Stimulated activated CD8-positive, alpha-beta memory T cell treated with anti-CD3 and anti-CD28 coated beads, Interleukin-4, amount 100 ng/mL, for 24 hours (primary cell): ENCODE data around the gene C21orf91.

Experiments used
- DNase-seq: peaks from one replicate; pipeline ENCODE4 v3.0.0-alpha.2; 2020; ENCODE audit warnings: low read depth

Gene C21orf91

DNA sequence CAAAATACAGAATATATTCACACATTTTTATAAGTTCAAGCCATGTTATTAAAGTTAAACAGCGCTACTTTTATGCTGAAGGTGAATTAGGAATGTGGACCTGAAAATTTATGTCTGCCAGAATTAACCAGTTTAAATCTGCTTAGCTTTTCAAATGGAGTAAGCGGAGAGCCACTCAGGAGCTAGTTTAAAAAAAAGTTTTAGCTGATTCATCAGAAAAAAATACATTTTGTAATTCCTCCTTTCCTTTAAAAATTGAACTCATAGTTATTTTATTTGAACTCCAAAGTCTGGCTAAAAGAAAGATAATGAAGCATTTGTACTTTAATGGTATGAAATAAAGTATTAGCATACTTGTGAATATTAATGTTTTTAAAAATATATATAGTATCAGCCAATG lies 21.2 kb downstream of the C21orf91 start:
- DNase-seq, result no peak

- DNase-seq, result no peak
Measured at GRCh38 chr21:17796503-17796902, 22.7 kb downstream of the C21orf91 start.

GRCh38 chr21:17796037-17796403 lies 23.1 kb downstream of the C21orf91 start:
- no peak for DNase-seq

DNA sequence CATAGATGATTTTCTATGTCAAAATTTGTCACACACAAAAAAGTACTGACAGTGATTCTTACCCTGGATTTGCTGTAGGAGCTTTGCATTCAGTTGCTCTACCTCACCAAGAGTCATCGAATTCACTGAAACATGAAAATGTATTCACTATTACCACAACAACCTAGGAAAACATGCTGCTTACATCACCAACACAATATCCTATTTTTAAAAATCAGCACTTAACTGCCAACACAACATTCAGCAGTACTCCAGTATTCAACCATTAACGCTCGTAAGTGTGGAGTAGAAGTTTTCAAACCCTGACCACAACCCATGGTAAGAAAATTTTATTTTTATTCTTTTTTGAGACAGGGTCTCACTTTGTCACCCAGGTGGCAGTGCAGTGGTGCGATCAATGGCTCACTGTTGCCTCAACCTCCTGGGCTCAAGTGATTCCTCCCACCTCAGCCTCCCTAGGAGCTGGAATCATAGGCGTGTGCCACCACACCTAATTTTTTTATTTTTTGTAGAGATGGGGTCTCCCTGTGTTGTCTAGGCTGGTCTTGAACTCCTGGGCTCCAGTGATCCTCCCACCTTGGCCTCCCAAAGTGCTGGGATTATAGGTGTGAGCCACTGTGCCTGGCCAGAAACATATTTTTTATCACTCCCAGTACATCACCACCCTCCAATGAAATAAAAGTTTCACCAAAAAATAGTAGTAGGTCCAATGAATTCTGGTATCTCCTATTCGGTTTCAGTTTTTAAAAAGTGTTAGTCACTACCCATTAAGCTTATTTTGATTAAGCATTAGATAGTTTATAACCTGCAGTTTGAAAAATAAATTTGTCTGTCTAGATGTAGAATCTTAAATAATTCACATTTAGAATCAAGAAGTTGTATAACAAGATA lies 23.8 kb downstream of the C21orf91 start:
- no peak for DNase-seq

- no peak for DNase-seq
Measured at GRCh38 chr21:17794518-17795145, 24.5 kb downstream of the C21orf91 start.

DNA sequence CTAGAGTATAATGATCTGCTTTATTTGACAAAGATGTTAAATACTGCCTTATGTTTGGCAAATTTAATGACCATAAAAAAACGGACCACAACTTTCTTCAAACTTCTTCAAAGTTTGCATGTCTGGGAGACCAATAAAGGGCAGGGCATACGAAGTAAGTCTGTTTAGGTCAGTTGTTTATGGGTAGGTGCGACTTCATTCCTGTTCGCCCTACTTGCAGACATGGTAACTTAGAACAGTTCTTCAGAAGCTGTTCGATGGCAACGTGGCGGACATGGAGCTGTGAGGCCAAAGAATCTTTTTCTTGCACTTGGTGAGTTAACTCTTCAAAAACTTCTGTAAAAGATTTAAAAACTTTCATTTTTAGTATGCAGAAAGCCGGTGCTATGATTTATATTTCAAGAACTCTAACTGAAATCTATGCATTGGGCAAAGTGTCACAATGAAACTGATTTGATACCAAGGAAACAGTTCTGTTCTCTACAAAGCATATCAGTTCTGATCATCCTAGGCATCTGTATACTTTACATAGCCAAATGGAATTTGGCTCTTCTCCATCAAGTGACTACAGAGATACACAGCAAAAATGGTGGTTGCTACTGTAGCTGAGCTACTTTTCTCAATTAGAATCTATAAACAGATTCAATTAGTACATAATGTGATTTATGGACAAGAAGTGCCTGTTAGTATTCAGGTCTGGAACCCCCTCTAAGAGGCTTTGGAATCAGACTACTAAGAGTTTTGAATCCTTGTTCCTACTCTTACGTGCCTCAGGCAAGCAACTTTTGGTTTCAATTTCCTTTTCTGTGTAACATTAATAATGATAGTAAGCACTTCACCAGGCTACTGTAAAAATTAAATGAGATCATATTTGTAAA lies 25.7 kb downstream of the C21orf91 start:
- no peak for DNase-seq

- DNase-seq, result no peak
Measured at GRCh38 chr21:17789656-17790055, 29.5 kb downstream of the C21orf91 start.

DNA sequence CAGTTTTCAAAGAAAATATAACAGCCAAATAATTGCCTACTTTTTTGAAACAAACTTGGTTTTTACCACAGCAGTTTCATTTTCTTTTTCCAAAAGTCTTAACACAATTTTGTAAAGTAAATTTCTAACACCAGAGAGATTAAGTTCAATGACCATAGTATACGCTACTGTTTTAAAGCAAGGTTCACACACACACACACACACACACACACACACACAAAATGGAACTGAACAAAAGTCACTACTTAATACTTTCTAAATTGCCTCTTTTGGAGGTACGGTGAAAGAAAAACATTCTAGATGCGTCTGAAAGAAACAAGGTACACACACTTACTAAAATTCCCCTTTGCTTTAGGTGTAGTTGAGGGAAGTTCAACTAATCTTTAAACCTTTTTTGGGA lies 30.1 kb downstream of the C21orf91 start:
- no peak for DNase-seq

DNA sequence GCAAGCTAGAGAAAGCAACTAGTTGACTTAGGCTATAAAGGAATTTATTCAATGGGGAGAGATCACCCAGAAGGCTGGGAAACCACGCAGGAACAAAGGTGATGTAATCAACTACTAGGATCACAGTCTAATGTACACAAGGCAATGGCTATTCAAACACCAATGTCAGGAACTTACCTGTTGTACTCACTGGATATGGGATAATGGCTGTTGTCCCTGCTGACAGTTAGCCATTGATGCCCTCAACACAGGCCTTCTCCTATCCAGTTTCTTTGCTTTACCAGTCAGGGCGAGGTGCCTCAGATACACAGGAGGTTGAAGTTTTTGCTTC lies 32.3 kb downstream of the C21orf91 start:
- DNase-seq, result no peak

DNA sequence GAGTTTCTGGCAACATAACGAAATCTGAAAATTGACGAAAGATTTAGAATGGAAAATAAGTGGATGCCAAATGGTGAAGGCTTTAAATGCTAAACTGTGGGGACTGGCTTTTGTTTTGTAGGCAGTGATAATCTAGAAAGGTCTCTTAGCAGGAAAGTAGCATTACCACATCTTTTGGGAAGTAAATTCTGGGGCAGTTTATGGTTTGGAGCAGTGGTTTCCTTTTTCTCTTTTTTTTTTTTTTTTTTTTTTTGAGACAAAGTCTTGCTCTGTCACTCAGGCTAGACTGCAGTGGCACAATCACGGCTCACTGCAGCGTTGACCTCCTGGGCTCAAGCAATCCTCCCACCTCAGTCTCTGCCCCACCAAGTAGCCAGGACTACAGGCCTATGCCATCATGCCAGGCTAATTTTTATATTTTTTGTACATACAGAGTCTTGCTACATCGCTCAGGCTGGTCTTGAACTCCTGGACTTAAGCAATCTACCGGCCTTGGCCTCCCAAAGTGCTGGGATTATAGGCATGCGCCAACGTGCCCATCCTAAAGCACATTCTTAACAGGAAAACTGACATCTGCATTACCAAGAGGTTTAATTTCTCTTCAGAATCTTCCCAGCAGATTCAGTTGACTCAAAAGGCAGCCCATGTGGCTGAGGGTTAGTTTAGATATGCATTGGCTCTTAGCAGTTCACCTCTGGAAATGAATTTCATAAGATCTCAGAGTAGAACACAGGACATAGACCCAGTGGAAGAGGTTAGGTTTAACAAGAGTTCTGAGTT lies 32.9 kb downstream of the C21orf91 start:
- DNase-seq, result no peak

DNA sequence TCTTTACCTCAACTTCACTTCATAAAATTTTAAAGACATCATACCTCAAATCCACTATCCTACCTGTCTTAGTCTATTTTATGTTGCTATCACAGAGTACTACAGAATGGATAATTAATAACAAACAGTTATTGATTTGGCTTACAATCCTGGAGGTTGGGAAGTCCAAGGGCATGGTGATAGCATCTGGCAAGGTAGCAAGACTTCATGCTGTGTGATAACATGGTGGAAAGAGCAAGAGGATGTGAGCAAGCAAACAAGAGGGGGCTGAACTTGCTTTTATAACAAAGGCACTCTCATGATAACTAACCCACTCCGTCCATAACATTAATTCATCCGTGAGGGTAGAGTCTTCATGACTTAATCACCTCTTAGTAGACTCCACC lies 33.8 kb downstream of the C21orf91 start:
- DNase-seq, result no peak

GRCh38 chr21:17784604-17785402 lies 34.4 kb downstream of the C21orf91 start:
- DNase-seq, result no peak

DNA sequence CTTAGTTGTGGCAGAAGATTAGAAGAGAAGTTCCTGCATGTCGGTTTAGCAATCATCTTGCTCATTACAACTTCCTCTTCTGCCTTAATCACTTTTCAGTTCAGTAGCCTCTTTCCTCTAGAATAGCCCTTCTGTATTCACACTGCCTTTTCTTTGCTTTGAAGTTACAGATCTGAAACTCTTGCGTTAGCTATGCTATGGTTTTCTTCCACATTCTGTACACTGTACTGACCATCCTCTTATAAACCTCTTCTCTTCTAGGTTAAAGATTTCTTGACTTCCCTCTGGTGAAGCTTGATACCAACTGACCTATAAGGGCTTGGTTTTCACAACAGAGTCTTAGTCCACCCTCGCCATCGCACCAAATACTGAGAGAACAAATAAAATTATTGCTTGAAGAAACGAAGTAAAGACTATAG lies 35.0 kb downstream of the C21orf91 start:
- no peak for DNase-seq

- no peak for DNase-seq
Measured at GRCh38 chr21:17783481-17784179, 35.5 kb downstream of the C21orf91 start.

GRCh38 chr21:17783003-17783402 lies 36.2 kb downstream of the C21orf91 start:
- DNase-seq, result no peak

DNA sequence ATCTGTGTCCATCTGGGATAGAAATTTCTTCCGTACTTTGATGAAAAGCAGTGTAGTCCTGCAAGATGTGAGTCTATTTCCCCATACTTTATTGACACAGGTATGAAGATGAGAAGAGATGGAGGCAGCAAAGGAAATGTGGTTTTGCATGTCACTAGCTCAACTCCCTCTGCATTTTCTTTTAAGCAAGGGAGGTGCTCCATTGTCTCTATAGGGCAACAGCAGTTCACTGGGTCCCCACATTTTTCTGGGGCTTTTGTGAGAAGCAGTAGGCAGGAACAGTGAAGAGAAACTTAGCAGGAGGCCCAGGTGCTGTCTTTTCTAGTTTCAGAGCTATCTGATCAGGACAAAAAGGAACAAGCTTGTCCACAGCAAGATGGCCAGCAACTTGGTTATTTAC lies 37.1 kb downstream of the C21orf91 start:
- DNase-seq, result no peak

DNA sequence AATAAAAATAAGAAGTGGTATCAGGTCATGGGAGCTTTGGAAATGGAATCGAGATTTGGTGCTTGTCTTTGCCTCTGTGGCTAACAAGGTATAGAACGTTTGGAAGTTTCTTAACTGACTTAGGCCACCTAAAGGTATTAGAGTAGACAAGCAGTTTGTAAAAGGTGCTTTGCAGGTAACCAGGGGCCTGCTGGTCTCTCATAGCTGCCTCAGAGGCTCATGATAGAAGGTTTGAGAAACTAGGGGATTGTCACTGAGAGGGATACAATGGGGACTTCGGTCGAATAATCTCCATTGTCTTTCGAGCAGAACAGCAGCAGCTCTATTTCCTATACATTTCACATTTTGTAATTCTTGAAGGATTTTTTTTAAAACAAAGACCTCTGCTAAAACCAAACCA lies 37.6 kb downstream of the C21orf91 start:
- no peak for DNase-seq

- no peak for DNase-seq
Measured at GRCh38 chr21:17780539-17780938, 38.6 kb downstream of the C21orf91 start.

GRCh38 chr21:17779980-17780379 lies 39.2 kb downstream of the C21orf91 start:
- DNase-seq, result no peak

DNA sequence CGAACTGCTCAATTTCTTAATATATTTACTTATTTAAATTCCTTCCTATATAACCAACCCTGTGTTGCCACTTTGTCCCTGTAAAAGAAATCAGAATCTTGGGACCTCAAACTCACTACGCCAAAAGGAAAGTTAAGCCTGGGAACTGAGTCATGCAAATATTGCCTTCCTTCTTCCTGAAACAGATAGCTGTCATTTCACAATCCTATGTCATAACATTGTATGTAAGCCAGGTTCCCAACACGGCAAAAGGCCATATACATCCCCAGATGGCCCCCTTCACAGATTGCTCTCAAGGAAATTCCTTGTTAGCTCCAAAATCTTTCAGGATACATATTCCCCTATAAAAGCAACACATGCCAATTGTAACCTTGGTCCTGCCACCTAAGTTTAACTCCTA lies 39.7 kb downstream of the C21orf91 start:
- no peak for DNase-seq
